ENCODE results near the gene PLEKHM2. TPM values are rescaled to one million over a fixed set of nuclear protein-coding genes. Genes with fewer than 3 reads are reported as not detected.

PLEKHM2 gene
- total and polyA plus RNA-seq, 5 experiments from 2014 or later = 5.4 to 66.7 (median 13.8) TPM

GRCh38 chr1:15723631-15724246 is 39.6 kb downstream of the PLEKHM2 start:
- no peak for ATAC-seq
- H3K36me3 Mint-ChIP-seq = peaks cover 0 to 65% (median 0%) of the 10 kb centered on the region in 3 donors
- H3K27ac Mint-ChIP-seq = no peak overlapping the region
- no peaks in the 10 kb centered on the region for H3K9me3 Mint-ChIP-seq
- H3K4me1 Mint-ChIP-seq = peaks cover 0 to 4% (median 0%) of the 10 kb centered on the region in 4 donors
- H3K4me3 Mint-ChIP-seq = no peak overlapping the region
- no peaks in the 10 kb centered on the region for H3K27me3 Mint-ChIP-seq
- POLR2A ChIA-PET = interaction anchor here (0.6 to 1.3 kb wide), 2 partner anchors 14 to 233 kb away, joined by 3 to 5 read pairs; no protein-coding TSS in a partner anchor
- no peak for DNase-seq

GRCh38 chr1:15724949-15725880 is 41.1 kb downstream of the PLEKHM2 start:
- Mint-ChIP-seq H3K27ac (no peak overlapping the region), H3K9me3 (no peaks in the 10 kb centered on the region), H3K4me1 (peaks cover 0 to 2% (median 0%) of the 10 kb centered on the region in 4 donors), H3K36me3 (peaks cover 0 to 56% (median 0%) of the 10 kb centered on the region in 3 donors), H3K27me3 (no peaks in the 10 kb centered on the region), H3K4me3 (no peak overlapping the region)
- POLR2A ChIA-PET = interaction anchor here (1.3 kb wide), 1 partner anchor 13 kb away, joined by 5 read pairs; no protein-coding TSS in a partner anchor
- no peak for DNase-seq
- ATAC-seq = no peak

DNA sequence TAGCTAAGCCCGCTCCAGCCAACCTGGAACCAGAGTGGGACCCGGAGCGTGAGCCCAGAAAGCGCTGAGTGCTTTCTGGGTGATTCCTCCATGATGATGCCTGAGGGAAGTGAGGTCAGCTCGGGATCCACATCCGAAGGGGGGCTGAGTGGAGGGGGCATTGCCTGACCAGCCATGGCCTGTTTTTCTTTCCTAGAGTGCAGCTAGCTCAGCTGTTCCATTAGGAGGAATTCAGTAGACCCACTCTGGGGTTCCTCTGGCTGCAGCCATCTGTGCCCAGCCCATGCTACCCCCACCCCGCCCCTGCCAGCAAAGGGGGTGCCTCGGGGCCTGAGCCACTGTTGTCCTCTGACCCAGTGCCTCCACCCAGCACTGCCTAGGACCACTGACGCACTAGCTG is 42.4 kb downstream of the PLEKHM2 start:
- Mint-ChIP-seq H3K4me1 (peaks cover 0 to 2% (median 0%) of the 10 kb centered on the region in 4 donors), H3K27ac (no peak overlapping the region), H3K9me3 (no peaks in the 10 kb centered on the region), H3K36me3 (peaks cover 0 to 48% (median 0%) of the 10 kb centered on the region in 3 donors), H3K27me3 (no peaks in the 10 kb centered on the region), H3K4me3 (no peak overlapping the region)
- ATAC-seq (no peak), DNase-seq (no peak)
- POLR2A ChIA-PET = interaction anchor here (0.6 kb wide), 1 partner anchor 14 kb away, joined by 3 read pairs; no protein-coding TSS in a partner anchor

DNA sequence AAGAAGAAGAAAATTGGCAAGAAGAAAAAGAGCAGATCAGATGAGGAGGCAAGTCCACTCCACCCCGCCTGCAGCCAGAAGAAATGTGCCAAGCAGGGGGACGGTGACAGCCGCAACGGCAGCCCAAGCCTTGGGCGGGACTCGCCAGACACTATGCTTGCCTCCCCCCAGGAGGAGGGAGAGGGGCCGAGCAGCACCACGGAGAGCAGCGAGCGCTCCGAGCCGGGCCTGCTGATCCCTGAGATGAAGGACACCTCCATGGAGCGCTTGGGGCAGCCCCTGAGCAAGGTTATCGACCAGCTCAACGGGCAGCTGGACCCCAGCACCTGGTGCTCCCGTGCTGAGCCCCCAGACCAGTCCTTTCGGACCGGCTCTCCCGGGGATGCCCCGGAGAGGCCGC is 42.9 kb downstream of the PLEKHM2 start:
- H3K27me3 Mint-ChIP-seq = no peaks in the 10 kb centered on the region

GRCh38 chr1:15727424-15727823 is 43.3 kb downstream of the PLEKHM2 start:
- Mint-ChIP-seq H3K36me3 (peaks cover 0 to 52% (median 0%) of the 10 kb centered on the region in 3 donors), H3K9me3 (no peaks in the 10 kb centered on the region), H3K27ac (peak overlapping the region in 2 of 10 donors; percentile 40 to 58), H3K4me3 (no peak overlapping the region), H3K27me3 (no peaks in the 10 kb centered on the region), H3K4me1 (peaks cover 0 to 2% (median 0%) of the 10 kb centered on the region in 4 donors)
- DNase-seq = no peak
- POLR2A ChIA-PET = no interaction called here
- no peak for ATAC-seq

More for the DNA sequence above, 42.9 kb downstream of the PLEKHM2 start:
- H3K4me1 Mint-ChIP-seq = peaks cover 0 to 2% (median 0%) of the 10 kb centered on the region in 4 donors
- H3K9me3 Mint-ChIP-seq = no peaks in the 10 kb centered on the region
- H3K27ac Mint-ChIP-seq = peak overlapping the region in 1 of 10 donors; percentile 40
- H3K36me3 Mint-ChIP-seq = peaks cover 0 to 49% (median 0%) of the 10 kb centered on the region in 3 donors
- no peak overlapping the region for H3K4me3 Mint-ChIP-seq
- ATAC-seq = no peak
- POLR2A ChIA-PET = interaction anchor here (0.6 kb wide), 1 partner anchor 15 kb away, joined by 3 read pairs; no protein-coding TSS in a partner anchor
- DNase-seq = no peak

DNA sequence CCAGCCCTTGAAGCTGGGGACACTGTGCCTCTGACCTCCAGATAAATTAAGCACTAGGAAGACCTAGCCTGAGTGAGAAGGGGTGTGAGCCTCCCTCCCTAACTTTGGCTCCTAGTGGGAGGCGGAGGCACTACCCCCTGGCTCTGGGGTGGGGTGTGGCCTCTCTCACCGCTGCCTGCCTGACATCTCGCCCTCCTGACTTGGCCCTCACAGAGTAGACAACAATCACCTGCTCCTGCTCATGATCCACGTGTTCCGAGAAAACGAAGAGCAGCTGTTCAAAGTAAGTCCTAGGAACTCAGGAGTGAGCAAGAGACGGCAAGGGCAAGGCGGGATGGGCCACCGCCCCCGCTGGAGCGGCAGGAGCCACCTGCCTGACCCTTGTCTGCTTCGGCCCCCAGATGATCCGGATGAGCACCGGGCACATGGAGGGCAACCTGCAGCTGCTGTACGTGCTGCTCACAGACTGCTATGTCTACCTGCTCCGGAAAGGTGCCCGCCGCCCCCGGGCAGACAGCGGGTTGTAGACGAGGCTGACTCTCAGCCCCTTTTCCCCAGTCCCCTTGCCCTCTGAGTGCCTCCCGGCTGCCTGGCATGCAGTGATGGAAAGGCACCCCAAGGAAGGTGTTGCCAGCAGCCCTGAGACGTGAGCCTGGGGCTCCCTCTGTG is 43.9 kb downstream of the PLEKHM2 start:
- POLR2A ChIA-PET = no interaction called here
- Mint-ChIP-seq H3K27ac (peak overlapping the region in 1 of 10 donors; percentile 40), H3K4me3 (no peak overlapping the region), H3K36me3 (peaks cover 0 to 52% (median 0%) of the 10 kb centered on the region in 3 donors), H3K4me1 (peaks cover 0 to 2% (median 0%) of the 10 kb centered on the region in 4 donors), H3K9me3 (no peaks in the 10 kb centered on the region), H3K27me3 (no peaks in the 10 kb centered on the region)
- no peak for ATAC-seq
- no peak for DNase-seq

DNA sequence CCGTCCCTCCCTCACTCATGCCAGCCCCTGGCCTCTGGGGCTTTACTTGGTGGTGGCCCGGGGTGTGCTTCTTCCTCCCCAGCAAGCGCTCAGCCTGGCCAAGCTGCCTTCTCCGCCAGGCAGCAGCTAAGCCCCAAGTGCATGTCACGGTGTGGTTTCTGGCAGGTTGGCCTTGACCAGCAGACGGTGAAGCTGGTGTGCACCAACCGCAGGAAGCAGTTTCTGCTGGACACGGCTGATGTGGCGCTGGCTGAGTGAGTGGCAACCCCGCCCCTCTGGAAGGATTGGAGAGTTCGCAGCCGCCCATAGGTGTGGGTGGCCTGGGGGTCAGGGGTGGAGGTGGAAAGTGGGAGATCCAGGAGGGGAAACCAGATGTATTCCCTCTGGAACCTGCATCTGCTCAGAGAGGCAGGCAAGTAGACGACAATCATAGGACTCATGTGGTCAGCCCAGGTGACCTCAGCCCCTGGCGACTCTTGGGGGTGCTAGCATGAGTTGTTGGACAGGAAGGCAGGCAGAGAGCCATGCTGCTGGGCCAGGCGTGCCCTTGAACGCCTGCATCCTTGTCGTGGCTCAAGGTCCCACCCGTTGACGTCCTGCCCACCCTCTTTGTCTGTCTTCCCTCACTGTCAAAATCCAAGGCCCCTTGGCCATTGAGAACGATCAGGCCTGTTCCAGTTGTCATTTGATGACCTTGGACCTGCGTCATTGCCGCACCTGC is 45.0 kb downstream of the PLEKHM2 start:
- Mint-ChIP-seq H3K9me3 (no peaks in the 10 kb centered on the region), H3K27ac (peak overlapping the region in 2 of 10 donors; percentile 62 to 67), H3K4me1 (peaks cover 0 to 2% (median 0%) of the 10 kb centered on the region in 4 donors), H3K36me3 (peaks cover 0 to 54% (median 0%) of the 10 kb centered on the region in 3 donors), H3K4me3 (no peak overlapping the region), H3K27me3 (no peaks in the 10 kb centered on the region)
- POLR2A ChIA-PET = no interaction called here
- DNase-seq (no peak), ATAC-seq (no peak)

DNA sequence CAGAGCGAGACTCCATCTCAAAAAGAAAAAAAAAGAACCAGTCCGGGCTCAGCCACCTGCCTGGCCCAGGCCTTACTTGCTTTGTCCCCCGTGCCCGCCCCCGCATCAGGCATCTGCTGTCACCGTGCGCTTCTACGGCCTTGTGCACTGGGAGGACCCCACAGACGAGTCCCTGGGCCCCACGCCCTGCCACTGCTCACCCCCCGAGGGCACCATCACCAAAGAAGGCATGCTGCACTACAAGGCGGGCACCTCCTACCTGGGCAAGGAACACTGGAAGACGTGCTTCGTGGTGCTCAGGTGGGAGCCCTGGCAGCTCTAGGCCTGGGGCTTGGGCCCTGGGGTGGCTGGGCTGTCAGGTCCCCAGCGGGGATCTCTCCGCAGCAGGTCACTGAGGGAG is 46.3 kb downstream of the PLEKHM2 start:
- H3K27ac Mint-ChIP-seq = no peak overlapping the region
- DNase-seq = no peak
- no peak for ATAC-seq
- H3K36me3 Mint-ChIP-seq = peaks cover 0 to 55% (median 0%) of the 10 kb centered on the region in 3 donors
- no peaks in the 10 kb centered on the region for H3K27me3 Mint-ChIP-seq
- no peak overlapping the region for H3K4me3 Mint-ChIP-seq
- POLR2A ChIA-PET = no interaction called here
- H3K4me1 Mint-ChIP-seq = no peaks in the 10 kb centered on the region
- no peaks in the 10 kb centered on the region for H3K9me3 Mint-ChIP-seq

- H3K4me3 Mint-ChIP-seq = no peak overlapping the region
- POLR2A ChIA-PET = no interaction called here
- H3K9me3 Mint-ChIP-seq = no peaks in the 10 kb centered on the region
- H3K27me3 Mint-ChIP-seq = no peaks in the 10 kb centered on the region
- DNase-seq (no peak), ATAC-seq (no peak)
- H3K4me1 Mint-ChIP-seq = no peaks in the 10 kb centered on the region
- H3K36me3 Mint-ChIP-seq = peaks cover 0 to 53% (median 0%) of the 10 kb centered on the region in 3 donors
- H3K27ac Mint-ChIP-seq = no peak overlapping the region
Measured at GRCh38 chr1:15730936-15731335, 46.8 kb downstream of the PLEKHM2 start.

GRCh38 chr1:15731735-15732685 is 47.9 kb downstream of the PLEKHM2 start:
- Mint-ChIP-seq H3K36me3 (peaks cover 0 to 47% (median 0%) of the 10 kb centered on the region in 3 donors), H3K4me1 (no peaks in the 10 kb centered on the region), H3K9me3 (no peaks in the 10 kb centered on the region), H3K27ac (peak overlapping the region in 4 of 10 donors; percentile 11 to 63 (median 38)), H3K27me3 (no peaks in the 10 kb centered on the region), H3K4me3 (no peak overlapping the region)
- ATAC-seq (no peak), DNase-seq (no peak)
- POLR2A ChIA-PET = no interaction called here

- ATAC-seq (no peak), DNase-seq (no peak)
- Mint-ChIP-seq H3K4me3 (no peak overlapping the region), H3K4me1 (peaks cover 0 to under 1% (median 0%) of the 10 kb centered on the region in 4 donors), H3K27ac (peak overlapping the region in 1 of 10 donors; percentile 63), H3K9me3 (no peaks in the 10 kb centered on the region), H3K36me3 (peaks cover 0 to 41% (median 0%) of the 10 kb centered on the region in 3 donors), H3K27me3 (no peaks in the 10 kb centered on the region)
- POLR2A ChIA-PET = no interaction called here
Measured at GRCh38 chr1:15732686-15733081, 48.6 kb downstream of the PLEKHM2 start.

All from naive thymus-derived CD8-positive, alpha-beta T cell (primary cell).